LNCAP (cell line): Measurements from ENCODE around the gene OR4S2.

Source experiments
- TF ChIP-seq, protein P1 (sequence below): fragments of 450-650 bp; IDR thresholded peaks from 2 replicates; pipeline ENCODE4 v1.5.1; 2017; ENCODE audit warnings: mild to moderate bottlenecking

Gene OR4S2

DNA sequence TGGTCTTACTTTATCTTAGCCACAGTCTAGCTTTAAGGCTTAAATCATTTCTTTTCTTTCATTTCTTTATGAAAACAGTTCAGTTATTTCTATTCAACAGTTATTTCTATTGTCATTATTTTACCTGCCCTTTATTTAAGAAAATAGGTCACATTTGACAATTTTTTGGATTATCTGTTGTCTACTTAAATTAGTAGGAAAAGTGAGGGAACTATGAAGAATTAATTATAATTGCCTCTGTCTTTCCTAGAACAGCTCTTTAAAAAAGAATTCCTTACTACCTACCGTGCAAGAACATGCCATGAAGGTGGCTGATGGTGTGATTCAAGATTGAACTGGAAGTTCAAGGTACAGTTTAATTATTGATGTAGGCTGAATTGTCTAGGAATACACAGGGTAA lies 13.8 kb downstream of the OR4S2 start, which contains the start of gene OR4C6:
TSS of gene OR4C6 (plus strand) at position 301 of the 400 bp plus-strand sequence. CDS start 2,966 bp downstream, outside the sequence.
- TF ChIP-seq, protein P1, sequence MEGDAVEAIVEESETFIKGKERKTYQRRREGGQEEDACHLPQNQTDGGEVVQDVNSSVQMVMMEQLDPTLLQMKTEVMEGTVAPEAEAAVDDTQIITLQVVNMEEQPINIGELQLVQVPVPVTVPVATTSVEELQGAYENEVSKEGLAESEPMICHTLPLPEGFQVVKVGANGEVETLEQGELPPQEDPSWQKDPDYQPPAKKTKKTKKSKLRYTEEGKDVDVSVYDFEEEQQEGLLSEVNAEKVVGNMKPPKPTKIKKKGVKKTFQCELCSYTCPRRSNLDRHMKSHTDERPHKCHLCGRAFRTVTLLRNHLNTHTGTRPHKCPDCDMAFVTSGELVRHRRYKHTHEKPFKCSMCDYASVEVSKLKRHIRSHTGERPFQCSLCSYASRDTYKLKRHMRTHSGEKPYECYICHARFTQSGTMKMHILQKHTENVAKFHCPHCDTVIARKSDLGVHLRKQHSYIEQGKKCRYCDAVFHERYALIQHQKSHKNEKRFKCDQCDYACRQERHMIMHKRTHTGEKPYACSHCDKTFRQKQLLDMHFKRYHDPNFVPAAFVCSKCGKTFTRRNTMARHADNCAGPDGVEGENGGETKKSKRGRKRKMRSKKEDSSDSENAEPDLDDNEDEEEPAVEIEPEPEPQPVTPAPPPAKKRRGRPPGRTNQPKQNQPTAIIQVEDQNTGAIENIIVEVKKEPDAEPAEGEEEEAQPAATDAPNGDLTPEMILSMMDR = no peak

GRCh38 chr11:55669376-55669775 lies 21.2 kb downstream of the OR4S2 start:
- TF ChIP-seq, protein P1 = no peak

DNA sequence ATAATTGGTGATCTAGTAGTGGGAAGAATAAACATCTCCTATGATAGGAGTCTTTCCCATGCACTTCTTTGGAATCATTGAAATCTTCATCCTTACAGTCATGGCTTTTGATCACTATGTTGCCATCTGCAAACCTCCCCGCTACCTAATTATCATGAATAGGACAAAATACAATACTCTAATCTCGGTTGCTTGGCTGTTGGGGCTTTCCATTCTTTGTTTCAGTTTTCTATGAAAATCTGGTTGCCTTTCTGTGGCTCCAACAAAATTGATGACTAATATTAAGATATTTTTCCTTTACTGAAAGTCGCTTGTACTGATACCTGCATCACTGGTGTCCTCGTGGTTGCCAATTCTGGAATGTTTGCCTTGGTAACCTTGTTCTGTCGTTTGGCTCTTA lies 25.7 kb downstream of the OR4S2 start:
- TF ChIP-seq, protein P1 = no peak

- TF ChIP-seq, protein P1 = no peak
These were observed 49.7 kb downstream of the OR4S2 start for GRCh38 chr11:55697817-55698216.

DNA sequence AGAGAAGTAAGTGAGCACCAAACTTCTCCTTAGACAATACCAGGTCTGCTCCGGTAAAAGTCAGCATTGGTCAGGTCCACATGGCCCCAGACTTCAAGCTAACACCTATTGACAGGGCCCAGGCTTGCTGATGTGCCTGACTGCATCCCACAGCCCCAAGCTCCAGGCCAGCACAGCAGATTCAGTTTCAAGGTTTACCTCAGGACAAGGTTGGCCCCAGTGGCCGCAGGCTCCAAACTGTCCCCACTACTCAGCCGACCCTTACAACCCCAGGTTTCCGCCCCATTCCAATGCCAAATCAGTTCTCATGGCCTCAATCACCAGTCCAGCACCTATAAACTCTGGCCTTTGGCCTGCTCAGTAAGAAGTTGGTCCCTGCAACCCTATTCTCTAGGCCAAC lies 53.3 kb downstream of the OR4S2 start:
- TF ChIP-seq, protein P1 = no peak
